NOMO-1 treated with DMSO at 0.1 percent for 48 hours (cell line): ENCODE measurements around the gene COL4A2.
A peak's percentile ranks its signal among the peaks of the same experiment; 100 is the strongest.

ENCODE experiments used
- DNase-seq: peaks from one replicate; lab custom pipeline; 2025; ENCODE audit not compliant: unreplicated experiment; lab: John Stamatoyannopoulos, UW

COL4A2 gene

GRCh38 chr13:110413676-110414040 lies 106.6 kb downstream of the COL4A2 start:
- no peak for DNase-seq

DNA sequence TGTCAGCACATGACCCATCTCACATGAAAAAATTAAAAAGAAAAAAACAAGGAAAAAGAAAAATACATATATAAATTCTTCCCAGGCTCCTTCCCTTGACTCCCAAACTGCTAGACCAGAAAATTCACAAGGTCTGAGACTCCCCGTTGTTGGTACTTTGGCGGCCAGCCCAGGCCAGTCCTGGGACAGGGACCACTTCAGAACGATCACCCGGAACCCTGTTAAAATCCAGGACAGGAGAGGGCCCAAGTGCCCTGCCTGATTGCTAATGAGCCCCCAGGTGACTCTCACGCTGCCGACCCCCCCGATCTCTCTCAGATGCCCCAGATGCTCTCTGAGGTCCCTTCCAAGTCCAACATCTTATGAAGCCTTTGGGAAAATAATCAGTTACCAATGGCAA lies 107.2 kb downstream of the COL4A2 start:
- DNase-seq: no peak

DNA sequence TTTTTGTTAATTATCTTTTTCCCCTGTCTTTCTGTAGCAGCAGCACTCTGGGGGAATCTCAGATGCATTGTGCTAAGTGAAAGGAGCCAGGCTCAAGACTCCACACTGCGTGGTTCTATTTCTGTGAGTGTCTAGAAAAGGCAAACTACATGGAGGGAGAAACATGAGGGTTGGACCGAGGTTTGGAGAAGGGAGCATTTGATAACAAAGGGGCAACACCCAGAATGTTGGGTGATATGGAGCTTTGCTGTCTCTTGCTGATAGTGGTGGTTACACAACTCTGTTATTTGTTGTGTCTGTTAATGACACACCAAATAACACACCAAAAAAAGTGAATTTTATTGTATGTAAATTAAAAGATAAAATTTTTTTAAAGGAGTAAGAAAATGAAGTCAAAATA lies 107.8 kb downstream of the COL4A2 start:
- DNase-seq: no peak

DNA sequence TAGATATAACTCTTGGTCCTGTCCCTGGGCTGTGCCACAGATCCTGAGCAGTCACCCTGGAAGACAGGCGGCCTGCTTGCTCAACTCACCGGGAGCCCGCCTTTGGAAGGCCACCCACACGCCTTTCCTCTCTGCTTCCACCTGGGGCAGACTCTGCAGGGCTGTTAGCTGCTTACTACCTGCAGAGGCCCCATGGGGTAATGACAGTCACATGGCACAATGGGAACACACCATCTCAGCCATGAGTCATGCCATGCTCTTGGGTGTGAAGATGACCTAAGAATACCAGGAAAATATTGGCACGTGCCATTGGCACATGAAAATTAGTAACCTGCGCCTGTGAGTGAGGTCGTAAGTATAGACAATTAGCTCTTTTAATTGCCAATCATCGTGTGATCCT lies 108.6 kb downstream of the COL4A2 start:
- no peak for DNase-seq

DNA sequence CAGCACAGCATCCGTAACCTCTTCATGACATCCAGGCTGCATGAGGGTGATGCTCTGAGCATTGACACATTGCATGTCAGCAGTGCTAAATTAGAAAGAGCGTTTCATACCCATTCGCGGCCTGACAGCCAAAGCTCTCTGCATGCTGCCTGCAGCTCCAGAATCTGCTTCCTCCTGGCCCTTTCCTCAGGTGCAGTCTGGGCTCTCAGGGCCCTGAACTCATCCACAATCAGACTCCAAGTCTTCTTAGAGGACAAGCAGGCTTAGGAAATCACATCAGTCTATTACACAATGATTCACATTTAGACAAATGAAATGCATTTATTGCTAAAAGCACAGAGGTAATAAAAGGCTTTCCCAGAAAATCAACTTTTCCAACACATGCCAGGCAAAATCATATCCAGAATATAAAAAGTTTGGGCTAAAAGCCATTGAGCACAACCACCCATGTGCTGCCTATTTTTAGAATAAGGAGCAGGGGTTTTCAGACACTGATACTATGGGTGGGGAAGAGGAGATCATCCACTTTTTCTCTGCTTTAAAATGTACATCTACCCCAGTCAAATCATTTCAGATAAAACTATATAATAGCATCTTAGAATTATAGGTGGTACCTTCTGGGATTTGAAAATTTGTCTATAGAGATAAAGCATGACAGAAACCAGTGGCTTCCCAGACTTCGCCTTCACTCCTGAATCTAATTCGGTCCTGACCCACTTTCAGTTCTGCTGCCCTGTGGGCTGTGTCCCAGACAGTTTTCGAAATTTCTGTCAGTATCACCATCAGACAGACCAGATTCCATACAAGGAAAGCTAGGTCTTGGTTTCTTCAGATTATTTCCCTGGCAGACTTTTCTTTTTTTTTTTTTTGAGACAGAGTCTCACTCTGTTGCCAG lies 109.3 kb downstream of the COL4A2 start:
- no peak for DNase-seq

GRCh38 chr13:110418944-110419343 lies 111.9 kb downstream of the COL4A2 start:
- no peak for DNase-seq

DNA sequence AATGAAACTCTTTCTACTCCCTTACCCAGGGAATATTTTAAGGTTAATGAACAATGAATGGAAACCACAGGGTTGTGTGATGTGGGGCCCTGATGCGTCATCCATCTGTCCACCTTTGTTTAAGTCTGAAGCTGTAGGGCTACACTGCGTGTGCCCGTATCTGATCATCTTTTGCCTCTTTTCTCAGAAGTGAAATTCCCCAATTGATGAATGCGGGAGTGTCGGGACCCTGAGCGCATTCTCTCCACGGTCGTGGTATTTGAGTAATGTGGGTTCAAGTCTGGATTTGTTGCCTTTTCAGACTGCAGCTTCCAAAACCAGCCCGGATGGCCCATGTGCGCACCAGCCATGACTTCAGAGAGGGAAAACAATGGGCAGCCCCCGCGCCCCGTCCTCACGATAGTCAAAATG lies 112.3 kb downstream of the COL4A2 start:
- no peak for DNase-seq

DNA sequence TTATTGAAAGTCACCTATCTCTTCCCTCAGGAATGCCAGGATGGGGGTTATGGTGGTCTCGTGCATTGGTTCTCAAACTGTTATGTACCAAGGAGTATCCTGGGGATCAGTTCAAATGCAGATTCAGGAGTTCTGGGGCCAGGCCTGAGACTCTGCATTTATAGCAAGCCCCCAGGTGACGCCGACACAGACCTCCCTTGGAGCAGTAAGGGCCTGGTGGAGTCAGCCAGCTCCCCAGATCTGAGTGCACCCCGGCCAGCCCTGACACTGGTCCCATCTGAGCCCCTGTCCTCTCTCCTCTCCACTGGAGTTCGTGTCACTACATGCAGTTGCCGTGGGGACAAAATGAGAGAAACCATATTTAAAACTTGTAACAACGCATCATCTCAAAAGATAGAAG lies 112.9 kb downstream of the COL4A2 start:
- no peak for DNase-seq

DNA sequence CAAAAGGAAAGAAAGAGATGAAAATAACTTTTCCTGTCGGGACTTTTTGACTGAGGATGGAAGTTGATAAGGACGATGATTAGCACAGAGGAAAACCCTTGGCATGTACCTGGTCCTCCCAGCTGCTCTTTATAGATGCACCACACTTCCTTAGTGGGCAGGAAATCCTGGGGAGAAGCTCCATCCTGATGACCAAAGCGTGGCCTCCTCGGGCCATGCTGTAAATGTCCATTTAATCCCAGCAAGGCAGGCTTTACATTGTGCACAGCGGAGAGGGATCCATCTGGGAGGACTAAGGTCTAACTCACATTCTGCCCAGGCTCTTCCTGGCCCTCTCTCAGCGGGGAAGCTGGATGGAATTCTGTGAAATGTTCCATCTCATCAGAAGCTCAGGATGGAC lies 113.5 kb downstream of the COL4A2 start:
- no peak for DNase-seq

GRCh38 chr13:110421061-110421460 lies 114.0 kb downstream of the COL4A2 start:
- no peak for DNase-seq

GRCh38 chr13:110421696-110422385 lies 114.8 kb downstream of the COL4A2 start:
- peak; percentile 14 for DNase-seq

GRCh38 chr13:110422913-110423688 lies 116.0 kb downstream of the COL4A2 start:
- DNase-seq: no peak

DNA sequence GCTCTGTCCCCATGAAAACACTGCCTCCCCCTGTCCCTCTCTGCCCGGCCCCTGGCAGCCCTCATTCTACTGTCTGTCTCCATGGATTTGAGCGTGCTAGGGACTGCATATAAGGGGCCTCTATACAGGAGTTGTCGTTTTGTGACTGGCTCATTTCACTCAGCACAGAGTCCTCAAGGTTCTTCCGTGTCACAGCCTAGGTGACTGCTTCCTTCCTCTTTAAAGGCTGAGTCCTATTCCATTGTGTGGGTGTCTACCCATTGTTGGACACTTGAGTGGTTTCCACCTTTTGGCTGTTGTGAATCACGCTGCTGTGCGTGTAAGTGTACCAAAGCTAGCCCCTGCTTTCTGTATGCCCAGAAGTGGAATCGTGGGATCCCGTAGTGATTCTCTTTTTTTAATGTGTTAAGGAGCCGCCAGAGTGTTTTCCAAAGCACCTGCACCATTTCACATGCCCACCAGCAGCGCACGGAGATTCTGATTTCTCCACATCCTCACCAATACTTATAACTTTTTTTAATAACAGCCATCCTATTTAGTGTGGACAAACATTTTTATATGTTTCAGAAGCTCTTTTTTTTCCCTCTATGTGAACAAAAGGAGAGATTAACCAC lies 116.7 kb downstream of the COL4A2 start:
- no peak for DNase-seq

DNA sequence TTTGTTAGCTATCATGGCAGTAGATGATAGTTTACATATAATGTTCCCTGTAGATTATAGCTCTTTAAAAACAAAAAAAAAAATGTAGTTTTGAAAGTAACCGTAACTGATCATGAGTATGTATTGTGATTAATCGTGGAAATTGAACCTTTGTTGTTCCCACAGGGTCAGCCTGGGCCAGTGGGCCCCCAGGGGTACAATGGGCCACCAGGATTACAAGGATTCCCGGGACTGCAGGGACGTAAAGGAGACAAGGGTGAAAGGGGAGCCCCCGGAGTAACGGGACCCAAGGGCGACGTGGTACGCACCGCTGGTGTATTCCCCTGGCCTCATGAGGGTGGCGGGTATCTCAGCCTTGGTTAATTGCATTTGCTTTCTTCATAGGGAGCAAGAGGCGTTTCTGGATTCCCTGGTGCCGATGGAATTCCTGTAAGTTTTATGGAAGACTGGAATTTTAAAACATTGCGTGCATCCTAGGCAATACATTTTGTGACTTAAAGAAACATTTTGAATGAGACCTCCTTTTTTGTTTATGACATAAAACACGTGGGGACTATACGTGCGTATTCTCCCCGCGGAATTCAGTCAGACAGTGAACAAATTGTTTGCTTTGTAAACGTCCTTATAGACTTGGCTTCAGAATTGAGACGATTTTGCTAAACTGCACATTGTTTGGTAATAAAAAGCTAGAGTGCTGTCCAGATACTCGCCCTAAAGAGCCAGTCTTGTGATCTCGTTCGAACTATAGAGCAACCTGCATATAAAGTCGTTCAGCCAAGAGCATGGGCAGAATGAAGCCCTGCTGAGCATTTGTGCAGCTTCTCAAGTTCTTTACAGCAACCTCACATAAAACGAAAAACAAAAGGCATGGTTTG lies 117.7 kb downstream of the COL4A2 start:
- DNase-seq: no peak

DNA sequence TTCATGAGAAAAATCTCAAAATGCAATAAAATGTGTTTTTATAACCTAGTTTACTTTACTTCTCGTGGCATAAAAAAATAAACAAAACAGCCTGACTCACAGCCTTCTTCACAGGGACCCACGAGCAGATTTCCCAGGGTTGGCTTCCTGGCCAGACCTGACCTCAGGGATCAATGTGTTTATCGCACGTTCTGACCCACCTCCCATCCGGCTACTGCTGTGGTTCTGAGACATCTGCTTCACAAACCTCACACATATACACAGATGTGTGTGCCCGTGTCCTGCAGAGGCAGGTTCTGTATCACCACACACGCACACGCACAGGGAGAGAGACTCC lies 118.3 kb downstream of the COL4A2 start:
- DNase-seq: no peak

DNA sequence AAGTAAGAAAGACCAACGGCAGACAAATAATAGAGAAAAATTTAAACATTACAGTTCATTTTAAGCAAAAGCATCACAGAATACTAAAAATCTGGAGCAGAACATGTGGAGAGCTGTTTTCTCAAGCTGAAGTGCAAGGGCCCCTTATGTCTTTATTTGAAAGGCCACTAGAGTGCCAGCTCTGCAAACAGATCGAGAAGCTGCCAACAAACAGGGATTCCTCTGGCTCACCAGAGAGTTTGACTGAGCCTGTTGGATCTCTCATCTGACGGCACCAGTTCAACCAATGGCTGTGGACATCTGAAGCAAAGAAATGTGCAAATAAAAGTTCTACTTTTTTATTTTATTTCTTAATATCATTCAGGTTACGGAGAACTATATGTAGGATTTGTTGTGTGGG lies 119.7 kb downstream of the COL4A2 start:
- DNase-seq: no peak

- no peak for DNase-seq
Measured at GRCh38 chr13:110428313-110428712, 121.2 kb downstream of the COL4A2 start.

GRCh38 chr13:110430391-110431336 lies 123.6 kb downstream of the COL4A2 start:
- DNase-seq: no peak
